ENCODE measurements around the gene IFNLR1.
A peak's percentile ranks its signal among the peaks of the same experiment; 100 is the strongest.

Gene IFNLR1

DNA sequence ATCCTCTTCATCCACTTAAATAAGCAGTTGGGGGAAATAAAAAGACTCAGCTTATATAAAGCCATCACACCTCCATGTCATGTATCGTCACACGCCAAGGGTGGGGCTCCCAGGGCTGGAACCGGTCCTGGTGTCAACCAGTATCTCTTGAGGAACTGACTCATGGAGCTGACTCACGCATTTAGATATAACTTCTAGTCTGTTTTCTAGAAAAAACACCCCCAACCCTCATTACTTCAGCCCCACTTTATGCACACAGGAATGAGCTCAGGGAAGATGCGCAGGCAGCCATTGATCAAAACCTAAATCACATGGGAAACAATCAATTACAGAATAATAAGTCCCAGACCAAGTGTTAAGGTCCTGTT is 37.2 kb downstream of the IFNLR1 start:
- DNase-seq (ENCODE audit: low read depth in 2 of 2) = peak in 1 of 2 donors; percentile 6

DNA sequence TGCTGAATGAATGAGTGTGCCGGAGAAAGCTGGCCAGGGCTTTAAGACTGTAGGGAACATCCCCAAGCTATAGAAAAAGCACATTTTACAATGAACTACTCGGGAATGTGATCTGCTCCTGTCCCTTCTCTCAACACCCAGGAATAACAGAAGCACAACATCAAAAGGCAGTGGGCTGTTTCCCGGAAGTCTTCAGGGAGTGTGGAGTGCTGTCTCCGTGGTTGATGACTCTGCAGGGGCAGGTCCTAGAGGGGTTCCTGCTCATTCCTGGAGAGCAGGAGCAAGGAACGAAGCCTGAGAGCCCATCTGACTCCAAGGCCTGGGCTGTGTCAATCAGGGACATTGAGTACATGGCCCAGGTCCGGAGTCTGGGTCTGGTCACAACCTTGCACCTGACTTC is 39.3 kb downstream of the IFNLR1 start:
- DNase-seq (ENCODE audit: low read depth in 2 of 2) = no peak

DNA sequence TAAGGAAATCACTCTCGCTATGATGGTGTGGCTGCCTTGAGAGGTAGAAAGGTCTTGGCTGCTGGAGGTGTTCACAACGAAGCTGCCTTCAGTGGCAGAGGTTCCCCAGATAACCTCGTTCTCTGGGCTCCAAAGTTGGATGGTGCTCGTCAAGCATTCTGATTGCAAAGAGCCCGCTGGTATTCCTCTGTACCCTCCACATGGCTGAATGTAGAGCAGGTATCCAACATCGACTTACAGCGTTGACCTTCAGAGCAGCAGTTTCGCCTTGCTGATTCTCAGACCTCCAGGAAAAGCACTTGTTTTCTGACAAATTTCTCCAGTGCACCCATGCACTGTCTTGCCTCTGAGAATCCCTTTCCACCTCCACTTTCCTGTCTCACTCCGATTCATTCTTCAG is 39.9 kb downstream of the IFNLR1 start:
- no peak for DNase-seq (ENCODE audit: low read depth in 2 of 2)

DNA sequence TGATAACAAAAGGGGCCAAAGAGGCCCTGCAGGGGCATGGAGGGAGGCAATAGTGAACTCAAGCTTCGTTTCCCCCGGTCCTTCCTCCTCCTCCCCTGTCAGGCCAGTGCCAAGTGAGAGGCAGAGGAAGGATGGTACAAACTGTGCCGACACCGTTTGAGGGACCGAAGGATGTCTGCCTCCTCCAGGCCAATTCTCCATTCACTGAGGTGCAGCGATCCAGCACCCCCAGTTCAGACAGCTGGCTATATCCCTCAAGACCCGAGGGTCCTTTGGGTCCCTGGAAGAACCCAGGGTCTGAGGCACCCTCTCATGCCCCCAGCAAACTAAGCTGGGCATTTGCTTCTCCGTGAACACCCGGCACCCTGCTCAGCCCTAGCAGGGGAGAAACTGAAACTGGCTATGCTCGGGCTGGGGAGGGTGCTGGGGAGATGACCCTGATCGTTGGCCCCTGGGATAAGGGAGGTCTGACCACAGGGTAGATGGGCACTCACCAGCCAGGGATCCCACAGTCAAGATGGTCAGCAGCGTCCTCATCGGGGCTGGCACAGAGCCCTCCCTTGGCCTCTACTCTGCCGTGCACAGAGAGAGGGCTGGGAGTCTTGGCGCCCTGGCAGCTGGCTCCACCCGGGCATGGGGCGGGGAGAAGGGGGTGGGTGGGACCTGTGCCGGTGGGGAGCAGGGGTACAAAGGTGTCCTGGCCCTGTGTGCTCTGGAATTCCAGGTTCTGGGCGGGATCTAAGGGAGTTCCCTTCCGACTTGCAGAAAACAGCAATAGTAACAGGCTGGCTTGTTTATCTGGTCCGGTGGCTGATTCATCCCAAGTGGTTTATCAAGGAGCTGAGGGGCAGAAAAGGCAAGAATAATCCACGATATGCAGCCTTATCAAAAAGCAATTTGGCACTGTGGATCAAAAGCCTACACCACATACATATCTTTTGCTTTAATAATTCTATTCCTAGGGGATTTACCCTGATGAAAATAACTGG is 44.2 kb downstream of the IFNLR1 start, which contains the start of gene IL22RA1:
Gene IL22RA1 (minus strand): TSS at position 595 of the 989 bp plus-strand sequence. CDS start 58 bp downstream, at position 537.
- DNase-seq (ENCODE audit: low read depth in 2 of 2) = no peak

DNA sequence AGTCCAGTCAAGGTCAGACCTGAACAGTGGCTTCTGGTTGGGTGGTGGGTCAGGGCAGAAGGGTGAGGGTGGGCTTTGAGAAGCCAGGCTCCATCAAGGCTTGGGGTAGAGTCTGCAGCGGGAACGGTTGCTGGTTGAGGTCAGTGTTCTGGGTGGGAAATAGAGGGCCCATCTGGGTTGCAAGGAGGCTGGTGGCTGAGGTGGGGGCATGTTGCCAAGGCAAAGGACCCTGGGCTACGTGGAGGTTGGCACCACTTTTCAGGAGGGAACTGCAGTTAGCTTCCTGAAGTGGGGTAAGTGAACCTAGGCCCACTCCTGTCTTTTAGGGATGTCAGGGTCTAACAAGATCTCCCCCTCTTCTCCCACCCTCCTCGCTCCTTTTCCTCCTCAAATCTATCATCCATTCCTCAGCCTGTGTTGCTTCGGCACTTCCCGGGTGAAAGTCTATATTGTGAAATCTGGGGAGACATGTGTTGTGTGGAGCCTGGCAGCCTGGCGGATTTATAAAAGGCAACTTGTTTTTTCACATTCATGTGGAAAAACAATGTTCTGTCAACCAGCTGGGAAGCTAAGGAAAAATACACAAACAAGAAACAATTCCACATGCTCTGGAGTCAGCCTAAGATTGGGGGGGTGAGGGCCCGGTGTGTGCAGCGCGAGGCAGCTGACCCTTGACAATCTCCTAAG is 45.6 kb downstream of the IFNLR1 start:
- no peak for DNase-seq (ENCODE audit: low read depth in 2 of 2)

DNA sequence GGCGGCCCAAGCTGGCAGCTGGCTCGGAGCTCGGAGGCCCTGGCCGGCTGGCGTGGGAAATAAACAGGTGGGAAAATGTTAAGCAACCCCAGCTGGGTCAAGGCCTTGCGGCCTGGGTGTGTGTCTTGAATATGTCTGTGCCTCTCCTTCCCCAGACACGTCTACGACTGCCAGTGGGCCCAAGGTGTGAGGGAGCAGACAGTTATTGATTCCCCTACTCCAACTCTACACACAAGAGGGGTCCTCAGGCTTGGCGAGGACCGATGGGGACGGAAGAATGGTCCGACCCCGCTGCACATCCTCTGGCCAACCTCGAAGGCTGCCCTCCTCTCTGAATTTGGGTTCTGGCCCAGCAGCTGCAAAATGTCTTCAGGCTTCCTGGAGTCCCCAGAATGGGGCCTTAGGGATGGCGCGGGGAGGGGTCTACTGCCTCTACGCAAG is 46.3 kb downstream of the IFNLR1 start:
- DNase-seq (ENCODE audit: low read depth in 2 of 2) = no peak

DNA sequence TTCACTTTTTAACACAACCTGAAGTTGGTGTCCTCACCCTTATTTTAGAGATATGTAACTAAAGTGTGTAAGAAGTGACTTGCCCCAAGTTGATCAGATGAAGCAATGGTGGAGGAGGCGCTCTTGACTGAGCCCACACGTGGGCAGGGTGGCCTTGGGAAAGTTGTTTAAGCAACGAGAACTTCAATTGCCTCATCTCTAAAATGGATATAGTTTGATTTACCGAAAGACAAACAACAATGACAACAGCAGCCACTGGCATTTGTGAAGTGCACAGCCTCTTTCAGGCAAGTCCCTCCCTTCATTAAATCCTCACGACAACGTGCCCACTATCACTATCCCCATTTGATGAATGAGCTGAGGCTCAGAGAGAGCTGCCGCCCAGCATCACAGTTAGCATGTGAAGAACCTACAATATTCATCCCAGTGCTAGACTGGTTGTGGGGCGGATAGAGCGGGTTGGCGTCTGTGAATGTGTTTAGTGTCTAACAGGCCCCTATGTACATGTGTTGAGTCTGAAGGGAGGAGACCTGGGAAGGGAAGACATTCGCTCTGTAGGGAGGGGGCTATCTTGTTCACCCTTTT is 47.2 kb downstream of the IFNLR1 start:
- DNase-seq (ENCODE audit: low read depth in 2 of 2) = no peak

DNA sequence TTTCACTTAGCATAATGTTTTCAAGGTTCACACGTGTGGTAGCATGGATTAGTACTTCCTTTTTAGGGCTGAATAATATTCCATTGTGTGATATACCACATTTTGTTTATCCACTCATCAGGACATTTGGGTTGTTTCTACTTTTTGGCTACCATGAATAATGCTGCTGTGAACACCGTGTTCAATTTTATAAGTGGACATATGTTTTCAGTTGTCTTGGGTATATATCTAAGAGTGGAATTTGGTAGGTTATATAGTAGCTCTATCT is 47.9 kb downstream of the IFNLR1 start:
- DNase-seq (ENCODE audit: low read depth in 2 of 2) = no peak

DNA sequence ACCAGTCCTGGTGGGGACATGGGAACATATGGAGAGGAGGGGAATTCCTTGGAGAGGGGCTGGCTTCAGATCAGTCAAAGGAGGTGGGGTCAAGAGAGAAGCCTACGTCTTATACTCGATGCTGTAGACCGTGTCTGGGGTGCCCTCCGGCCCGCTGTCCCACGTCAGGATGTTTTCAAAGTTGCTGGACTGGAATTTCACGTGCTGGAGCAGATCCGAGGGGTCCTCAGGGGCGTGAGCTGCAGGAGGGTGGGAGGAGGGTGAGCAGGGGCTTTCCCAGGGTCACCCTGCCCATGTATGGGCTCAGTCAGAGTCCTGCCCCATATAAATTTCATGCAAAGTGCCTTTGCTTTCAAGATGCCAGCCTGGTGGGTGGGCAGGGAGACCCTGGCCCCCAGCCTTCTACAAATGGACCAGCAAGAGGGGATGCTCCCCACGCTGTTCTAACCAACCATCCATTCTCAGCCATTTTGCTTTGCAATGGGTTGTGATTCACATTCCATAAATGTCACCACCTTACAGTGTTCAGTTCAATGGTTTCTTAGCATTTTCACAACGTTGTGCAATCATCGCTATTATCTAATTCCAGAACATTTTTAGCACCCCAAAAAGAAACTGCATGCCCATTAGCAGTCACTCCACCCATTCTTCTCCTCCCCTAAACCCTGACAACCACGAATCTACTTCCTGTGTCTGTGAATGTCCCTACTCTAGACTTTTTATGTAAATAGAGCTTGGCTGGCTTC is 48.4 kb downstream of the IFNLR1 start:
- no peak for DNase-seq (ENCODE audit: low read depth in 2 of 2)

DNA sequence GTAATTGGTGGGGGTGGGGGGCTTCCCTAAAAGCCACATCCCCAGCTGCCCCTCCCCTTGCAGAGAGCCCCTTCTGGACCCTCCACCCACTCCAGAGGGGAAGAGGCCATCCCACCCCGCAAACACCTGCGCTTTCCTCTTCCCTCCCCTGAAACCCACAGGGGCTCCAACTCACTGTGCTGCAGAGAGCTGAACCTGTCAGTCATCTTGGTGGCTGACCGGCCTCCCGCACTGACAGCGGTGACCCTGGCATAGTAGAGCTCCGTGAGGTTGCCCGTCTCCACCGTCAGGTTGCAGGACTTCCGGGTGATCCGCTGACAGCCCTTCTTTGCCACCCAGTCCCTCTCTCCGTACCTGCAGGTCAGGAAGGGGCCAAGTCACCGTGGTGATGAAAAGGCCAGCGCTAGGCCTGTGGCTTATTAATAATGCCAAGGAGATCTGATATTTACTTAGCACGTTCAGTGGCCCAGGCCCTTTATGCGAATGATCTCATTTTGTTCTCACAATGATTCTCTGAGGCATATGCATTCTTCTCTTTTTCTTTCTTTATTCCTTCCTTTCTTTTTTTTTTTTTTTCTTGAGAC is 50.0 kb downstream of the IFNLR1 start:
- no peak for DNase-seq (ENCODE audit: low read depth in 2 of 2)

DNA sequence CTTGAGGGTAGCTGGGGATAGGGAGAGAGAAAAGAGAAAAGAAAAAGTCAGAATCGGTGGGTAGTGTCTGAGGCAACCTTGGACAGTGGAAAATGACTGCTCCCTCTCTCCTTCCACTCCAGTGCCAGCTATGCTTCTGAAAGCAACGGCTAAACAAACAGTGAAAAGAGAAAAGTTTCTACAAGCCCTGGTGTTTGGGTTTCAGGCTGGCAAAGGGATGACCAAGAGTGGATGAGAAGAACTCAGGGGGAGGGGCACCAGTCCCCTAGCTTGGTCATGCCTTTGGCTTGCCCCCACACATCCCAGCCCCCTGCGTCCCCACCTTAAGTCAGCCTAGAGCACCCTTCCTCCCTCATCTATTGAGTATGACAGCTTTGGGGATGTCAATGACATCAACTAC is 52.7 kb downstream of the IFNLR1 start:
- DNase-seq (ENCODE audit: low read depth in 2 of 2) = no peak

DNA sequence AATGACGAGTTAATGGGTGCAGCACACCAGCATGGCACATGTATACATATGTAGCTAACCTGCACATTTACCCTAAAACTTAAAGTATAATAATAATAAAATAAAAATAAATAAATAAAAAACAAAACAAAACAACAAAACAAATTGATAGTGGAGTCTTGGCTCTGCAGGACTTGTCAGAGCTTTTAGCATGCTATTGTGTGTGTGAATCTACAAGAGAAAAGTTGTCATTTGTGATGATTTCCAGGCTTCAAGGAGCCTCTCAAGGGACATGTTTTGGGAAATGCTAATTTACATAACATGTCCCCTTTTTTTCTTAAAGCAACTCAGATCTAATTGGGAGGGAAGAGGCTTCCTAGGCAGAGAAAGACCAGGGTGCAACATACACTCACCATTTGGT is 53.3 kb downstream of the IFNLR1 start:
- no peak for DNase-seq (ENCODE audit: low read depth in 2 of 2)

DNA sequence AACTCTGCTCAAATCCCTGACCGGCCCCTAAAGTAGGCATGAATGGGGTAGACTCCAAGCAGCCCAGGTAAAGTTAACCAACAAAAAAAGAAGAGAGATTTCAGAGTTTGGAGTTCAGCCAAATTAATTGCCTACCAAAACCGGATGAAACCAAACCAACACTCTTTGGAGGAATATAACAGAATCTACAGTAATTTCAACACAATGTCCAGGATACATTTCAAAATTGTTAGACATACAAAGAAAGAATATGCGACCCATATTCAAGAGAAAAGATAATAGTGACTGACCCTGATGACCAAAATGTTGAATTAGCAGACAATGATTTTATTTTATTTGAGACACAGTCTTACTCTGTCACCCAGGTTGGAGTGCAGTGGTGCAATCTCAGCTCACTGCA is 56.7 kb downstream of the IFNLR1 start:
- no peak for DNase-seq (ENCODE audit: low read depth in 2 of 2)

DNA sequence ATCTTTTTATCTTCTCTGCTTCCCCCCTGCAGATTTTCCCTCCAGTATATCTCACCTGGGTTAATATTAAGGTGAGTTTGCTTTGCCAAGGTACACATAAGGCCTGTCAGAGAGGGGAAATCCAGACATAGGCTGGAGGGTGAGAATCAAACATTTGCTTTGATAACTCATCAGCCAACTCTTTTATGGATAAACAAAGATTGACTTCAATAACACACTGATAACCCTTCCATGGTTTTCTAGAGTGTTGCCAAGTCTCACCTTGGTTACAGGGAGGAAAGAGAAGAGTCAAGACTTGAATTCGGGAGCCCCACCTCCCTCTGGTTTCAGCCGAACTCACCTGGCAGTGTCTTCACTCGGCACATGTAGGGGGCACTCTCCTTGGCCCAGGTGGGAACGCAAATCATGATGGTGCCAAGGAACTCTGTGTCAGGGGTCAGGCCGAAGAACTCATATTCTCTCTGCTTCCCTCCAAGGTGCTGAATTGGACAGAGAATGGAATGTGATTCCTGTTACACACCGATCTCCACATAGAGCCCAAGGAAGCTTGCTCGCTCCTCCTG is 59.2 kb downstream of the IFNLR1 start:
- DNase-seq (ENCODE audit: low read depth in 2 of 2) = no peak

DNA sequence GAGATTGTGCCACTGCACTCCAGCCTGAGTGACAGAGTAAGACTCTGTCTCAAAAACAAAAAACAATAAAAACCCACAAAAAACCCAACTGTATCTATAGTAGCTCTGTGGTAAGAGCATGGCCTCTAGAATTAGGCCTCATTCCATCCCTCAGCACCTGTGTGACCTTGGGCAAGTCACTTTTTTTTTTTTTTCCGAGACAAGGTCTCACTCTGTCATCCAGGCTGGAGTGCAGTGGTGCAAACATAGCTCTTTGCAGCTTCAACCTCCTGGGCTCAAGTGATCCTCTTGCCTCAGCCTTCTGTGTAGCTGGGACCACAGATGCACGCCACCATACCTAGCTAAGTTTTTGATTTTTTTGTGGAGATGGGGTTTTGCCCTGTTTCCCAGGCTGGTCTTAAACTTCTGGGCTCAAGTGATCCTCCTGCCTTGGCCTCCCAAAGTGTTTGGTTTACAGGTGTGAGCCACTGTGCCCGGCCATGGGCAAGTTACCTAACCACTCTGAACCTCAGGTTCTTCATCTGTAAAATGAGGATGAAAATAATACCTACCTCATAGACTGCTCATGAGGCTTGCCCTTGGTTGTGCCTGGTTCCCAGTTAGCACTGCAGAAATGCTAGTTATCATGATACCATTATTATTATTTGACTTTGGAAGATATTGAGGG is 59.8 kb downstream of the IFNLR1 start:
- DNase-seq (ENCODE audit: low read depth in 2 of 2) = no peak

DNA sequence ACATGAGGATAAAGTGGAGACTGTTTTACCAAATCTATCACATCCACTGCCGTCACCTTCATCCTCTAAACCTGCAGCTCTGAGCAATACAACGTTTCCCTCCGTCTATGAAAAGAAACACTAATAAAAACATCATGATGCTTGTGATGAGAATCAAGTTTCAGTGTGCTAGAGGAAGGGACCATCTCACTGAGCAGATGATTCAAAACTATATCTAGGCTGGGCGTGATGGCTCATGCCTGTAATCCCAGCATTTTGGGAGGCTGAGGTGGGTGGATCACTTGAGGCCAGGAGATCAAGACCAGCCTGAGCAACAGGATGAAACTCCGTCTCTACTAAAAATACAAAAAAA is 60.4 kb downstream of the IFNLR1 start:
- no peak for DNase-seq (ENCODE audit: low read depth in 2 of 2)

DNA sequence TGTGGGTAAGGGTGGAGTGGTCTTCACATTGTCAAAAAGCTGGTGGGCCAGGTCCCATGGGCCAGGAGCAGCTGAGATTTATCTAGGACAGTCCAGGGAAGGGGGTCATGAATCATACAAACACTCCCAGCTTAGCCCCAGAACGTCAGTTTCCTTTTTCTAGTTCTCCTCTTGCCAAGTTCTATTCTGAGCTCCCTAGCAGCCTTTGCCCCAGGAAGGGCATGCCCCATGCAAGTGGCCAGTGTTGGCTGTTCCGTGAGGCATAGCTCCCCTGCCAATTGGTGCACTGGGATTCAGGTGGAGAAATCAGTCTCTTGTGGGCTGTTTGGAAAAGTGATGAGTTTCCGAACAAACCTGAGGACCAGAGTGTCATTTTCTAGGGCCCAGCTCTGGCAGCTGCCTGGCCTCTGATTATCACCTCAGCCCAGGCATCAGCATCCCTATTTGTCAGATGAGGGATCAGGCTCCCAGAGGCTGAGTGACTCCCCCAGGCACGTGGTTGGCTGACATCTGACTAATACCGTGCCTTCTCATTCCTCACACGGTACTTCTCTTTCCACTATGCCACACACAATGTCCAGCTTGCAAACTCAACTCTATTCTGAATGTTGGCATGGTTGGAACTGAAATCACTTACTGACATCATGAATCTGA is 60.9 kb downstream of the IFNLR1 start:
- no peak for DNase-seq (ENCODE audit: low read depth in 2 of 2)

DNA sequence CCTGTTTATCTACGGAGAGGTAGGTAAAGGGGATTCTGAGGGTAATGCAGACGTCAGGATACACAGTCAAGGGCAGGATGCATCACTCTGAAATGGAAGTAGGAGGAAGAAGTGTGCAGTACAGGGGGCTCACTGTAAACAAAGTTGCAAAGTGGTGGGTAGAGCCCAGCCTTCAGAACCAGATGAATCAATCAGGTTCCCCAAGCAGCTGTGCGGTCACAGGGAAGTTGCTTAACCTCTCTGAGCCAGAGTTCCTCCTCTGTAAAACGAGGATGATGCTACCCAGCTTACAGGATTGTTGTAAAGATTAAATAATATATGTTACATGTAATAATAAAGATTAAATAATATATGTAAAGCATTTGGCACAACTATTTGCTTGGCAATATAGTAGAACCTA is 61.6 kb downstream of the IFNLR1 start:
- DNase-seq (ENCODE audit: low read depth in 2 of 2) = no peak

DNA sequence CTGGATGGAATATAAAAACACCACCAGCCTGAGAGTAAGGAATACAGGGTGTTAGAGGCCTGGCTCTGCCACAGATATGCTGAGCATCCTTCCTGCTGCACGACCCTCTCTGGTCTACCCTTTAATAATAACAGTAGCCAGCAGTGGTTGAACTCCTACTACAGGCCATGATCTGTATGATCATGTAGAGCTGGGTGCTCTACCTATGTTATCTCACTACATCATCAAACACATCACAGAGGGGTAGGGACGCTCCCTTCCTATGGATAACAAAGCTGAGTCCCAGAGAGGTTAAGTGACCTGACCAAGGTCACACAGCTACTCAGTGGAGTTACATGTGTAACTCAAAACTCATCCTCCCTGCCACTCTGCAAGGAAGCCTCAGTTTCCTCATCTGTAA is 62.1 kb downstream of the IFNLR1 start:
- no peak for DNase-seq (ENCODE audit: low read depth in 2 of 2)

DNA sequence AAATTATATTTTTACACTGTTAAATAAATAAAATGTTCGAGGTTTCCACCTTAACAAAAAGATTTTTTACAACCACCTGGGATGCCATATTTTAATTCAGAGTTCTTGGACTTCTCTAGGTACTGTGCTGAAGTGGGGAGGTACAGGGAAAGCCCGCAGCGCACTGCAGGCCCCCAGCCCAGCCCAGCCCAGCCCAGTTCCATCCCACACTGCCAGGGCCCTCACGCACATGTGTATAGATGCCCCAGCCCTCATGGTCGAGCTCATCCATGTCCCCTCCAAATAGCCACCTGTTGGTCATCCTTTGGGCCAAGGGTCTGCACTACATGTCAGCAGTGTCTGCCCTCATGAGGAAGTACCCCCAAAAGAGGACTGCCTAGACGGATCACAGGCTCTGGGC is 63.5 kb downstream of the IFNLR1 start:
- no peak for DNase-seq (ENCODE audit: low read depth in 2 of 2)
